ENCODE data around the gene LRMDA. TPM values are rescaled to one million over a fixed set of nuclear protein-coding genes. Genes with fewer than 3 reads are reported as not detected.

Gene LRMDA
- total RNA-seq, 4 donors from 2014 or later, result 9.8 to 18.6 (median 15.8) TPM

GRCh38 chr10:76488602-76489001 is 1057.2 kb downstream of the LRMDA start:
- Histone ChIP-seq H3K9me3 (peaks cover 0 to 44% (median 4%) of the 10 kb centered on the region in 4 donors), H3K36me3 (peaks cover 0 to 7% (median 0%) of the 10 kb centered on the region in 3 donors), H3K4me1 (no peaks in the 10 kb centered on the region), H3K27ac (no peak overlapping the region), H3K4me3 (no peak overlapping the region), H3K27me3 (no peaks in the 10 kb centered on the region)
- WGBS, 2 donors, result 94 to 95% methylated on average over 1 of the region's 1 CpG
- no peak for TF ChIP-seq CTCF (IDR thresholded peaks at IDR 0.05)
- no peak for TF ChIP-seq POLR2A (IDR thresholded peaks at IDR 0.05)
- no peak for TF ChIP-seq EP300 (IDR thresholded peaks at IDR 0.05)
- no peak for DNase-seq (ENCODE audit: low spot score in 2 of 2)

- Histone ChIP-seq H3K4me1 (no peaks in the 10 kb centered on the region), H3K27me3 (no peaks in the 10 kb centered on the region), H3K4me3 (no peak overlapping the region), H3K27ac (no peak overlapping the region), H3K36me3 (peaks cover 0 to 7% (median 0%) of the 10 kb centered on the region in 3 donors), H3K9me3 (peaks cover 0 to 49% (median 7%) of the 10 kb centered on the region in 4 donors)
- DNase-seq (ENCODE audit: low spot score in 2 of 2), result no peak
- TF ChIP-seq POLR2A (IDR thresholded peaks at IDR 0.05), result no peak
- no peak for TF ChIP-seq EP300 (IDR thresholded peaks at IDR 0.05)
- TF ChIP-seq CTCF (IDR thresholded peaks at IDR 0.05), result no peak
Measured at GRCh38 chr10:76491216-76491615, 1059.8 kb downstream of the LRMDA start.

- WGBS, 2 donors, result 68 to 74% methylated on average over 3 of the region's 3 CpGs
- H3K9me3 ChIP-seq, result peaks cover 0 to 49% (median 7%) of the 10 kb centered on the region in 4 donors
- TF ChIP-seq CTCF (IDR thresholded peaks at IDR 0.05) (no peak), EP300 (IDR thresholded peaks at IDR 0.05) (no peak)
- no peak for DNase-seq (ENCODE audit: low spot score in 2 of 2)
- no peaks in the 10 kb centered on the region for H3K4me1 ChIP-seq
- H3K27me3 ChIP-seq, result no peaks in the 10 kb centered on the region
- H3K36me3 ChIP-seq, result peaks cover 0 to 7% (median 0%) of the 10 kb centered on the region in 3 donors
- H3K27ac ChIP-seq, result no peak overlapping the region
- no peak overlapping the region for H3K4me3 ChIP-seq
Measured at GRCh38 chr10:76492026-76492425, 1060.6 kb downstream of the LRMDA start.

- Histone ChIP-seq H3K27ac (no peak overlapping the region), H3K4me1 (no peaks in the 10 kb centered on the region), H3K9me3 (peaks cover 0 to 46% (median 7%) of the 10 kb centered on the region in 4 donors), H3K36me3 (peaks cover 0 to 7% (median 0%) of the 10 kb centered on the region in 3 donors), H3K27me3 (no peaks in the 10 kb centered on the region), H3K4me3 (no peak overlapping the region)
- DNase-seq (ENCODE audit: low spot score in 2 of 2), result no peak
- 93 to 97% methylated on average over 5 of the region's 5 CpGs for WGBS, 2 donors
- TF ChIP-seq EP300 (IDR thresholded peaks at IDR 0.05) (no peak), POLR2A (IDR thresholded peaks at IDR 0.05) (no peak), CTCF (IDR thresholded peaks at IDR 0.05) (no peak)
Measured at GRCh38 chr10:76492678-76493472, 1061.5 kb downstream of the LRMDA start.

GRCh38 chr10:76497666-76498065 is 1066.2 kb downstream of the LRMDA start:
- Histone ChIP-seq H3K4me3 (no peak overlapping the region), H3K9me3 (peaks cover 0 to 28% (median 3%) of the 10 kb centered on the region in 4 donors), H3K27ac (no peak overlapping the region), H3K27me3 (no peaks in the 10 kb centered on the region), H3K4me1 (no peaks in the 10 kb centered on the region), H3K36me3 (peaks cover 0 to 7% (median 0%) of the 10 kb centered on the region in 3 donors)
- no peak for DNase-seq (ENCODE audit: low spot score in 2 of 2)
- TF ChIP-seq CTCF (IDR thresholded peaks at IDR 0.05), result no peak
- no peak for TF ChIP-seq EP300 (IDR thresholded peaks at IDR 0.05)
- no peak for TF ChIP-seq POLR2A (IDR thresholded peaks at IDR 0.05)

Data from tibial nerve (tissue), 4 donors.